Fibroblast of lung (primary cell): Measurements from ENCODE around the gene DPT.

Experiments used
- CTCF ChIP-seq, 2 donors: IDR thresholded peaks in 1 of 2; conservative IDR thresholded peaks in 1 of 2; 1 replicate in 1 of 2; 2 replicates in 1 of 2; pipeline ENCODE4 v1.5.1; 2011 to 2012; ENCODE audit warnings: low read length in 2 of 2, control low read depth in 1 of 2, inconsistent platforms in 1 of 2, low read depth in 1 of 2, mild to moderate bottlenecking in 1 of 2
- EZH2 ChIP-seq: IDR thresholded peaks from 2 replicates; pipeline ENCODE4 v1.5.1; 2012; ENCODE audit warnings: low read length, control low read depth, mild to moderate bottlenecking; ENCODE audit errors: missing control alignments

GRCh38 chr1:168728473-168729404 lies at the start of gene DPT:
- TF ChIP-seq CTCF (conservative IDR thresholded peaks at IDR 0.05 in 1 of 2, IDR thresholded peaks at IDR 0.05 in 1 of 2; ENCODE audit: low read depth in 1 of 2, low read length in 2 of 2) (no peak), EZH2 (no peak)
